Activated T-cell treated with anti-CD3 and anti-CD28 coated beads, Interleukin-2, amount 50 U/mL, for 72 hours (primary cell): ENCODE results near the gene JAZF1. TPM values are rescaled to one million over a fixed set of nuclear protein-coding genes. Genes with fewer than 3 reads are reported as not detected.

Source experiments
- ATAC-seq, 2 donors: fragments of 150-1000 bp; cut with Tn5 transposase; replicated peaks in 1 of 2; 2 replicates each; pipeline ENCODE4 v1.10.0; 2021; ENCODE audit warnings: moderate library complexity in 2 of 2, mild to moderate bottlenecking in 1 of 2
- DNase-seq, 2 donors: peaks; one replicate each; pipeline ENCODE4 v3.0.0; 2021 to 2022; ENCODE audit warnings: mixed read lengths in 1 of 2
- H3K27ac Mint-ChIP-seq: one replicate; pipeline ENCODE4 v1.8.0; 2022; ENCODE audit warnings: mild to moderate bottlenecking, moderate library complexity, mixed read lengths
- H3K27me3 Mint-ChIP-seq: one replicate; pipeline ENCODE4 v1.8.0; 2022; ENCODE audit warnings: low read depth, mixed read lengths
- H3K36me3 Mint-ChIP-seq, 2 donors: one replicate each; pipeline ENCODE4 v1.8.0; 2022; ENCODE audit warnings: mixed read lengths in 2 of 2, mild to moderate bottlenecking in 1 of 2; ENCODE audit not compliant: insufficient read depth in 2 of 2
- H3K4me1 Mint-ChIP-seq: one replicate; pipeline ENCODE4 v1.8.0; 2022; ENCODE audit warnings: low read depth, mixed read lengths
- H3K4me3 Mint-ChIP-seq, 2 donors: one replicate each; pipeline ENCODE4 v1.8.0; 2022; ENCODE audit warnings: mild to moderate bottlenecking in 2 of 2, mixed read lengths in 2 of 2, moderate library complexity in 2 of 2
- H3K9me3 Mint-ChIP-seq, 2 donors: one replicate each; pipeline ENCODE4 v1.8.0; 2022; ENCODE audit warnings: mixed read lengths in 2 of 2
- total RNA-seq, 2 donors: library from RNA; stranded (reverse); gene quantifications; one replicate each; pipeline ENCODE4 v1.2.3, GENCODE V29; 2022

The JAZF1 gene
- total RNA-seq, 2 donors from 2014 or later = 4.3 to 7.9 TPM

DNA sequence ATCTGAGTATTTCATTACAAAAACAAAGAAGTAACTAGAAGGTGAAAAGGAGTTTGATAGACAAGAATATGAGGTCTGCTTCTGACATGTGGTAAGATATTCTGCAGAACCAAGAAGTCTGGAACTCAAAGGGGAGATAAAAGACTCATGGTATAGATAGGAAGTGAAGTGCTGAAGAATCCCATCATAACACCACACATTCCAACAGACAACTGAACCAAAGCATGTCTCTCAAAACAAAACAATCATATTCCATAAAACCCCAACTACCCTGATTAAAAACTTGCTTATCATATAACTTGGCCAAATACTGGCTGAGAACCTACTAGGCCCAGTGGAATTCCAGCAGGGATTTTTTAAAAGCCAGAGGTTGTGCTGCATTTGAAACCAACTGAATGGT, 178.7 kb downstream of the JAZF1 start:
- DNase-seq (no peak), ATAC-seq (no peak)

DNA sequence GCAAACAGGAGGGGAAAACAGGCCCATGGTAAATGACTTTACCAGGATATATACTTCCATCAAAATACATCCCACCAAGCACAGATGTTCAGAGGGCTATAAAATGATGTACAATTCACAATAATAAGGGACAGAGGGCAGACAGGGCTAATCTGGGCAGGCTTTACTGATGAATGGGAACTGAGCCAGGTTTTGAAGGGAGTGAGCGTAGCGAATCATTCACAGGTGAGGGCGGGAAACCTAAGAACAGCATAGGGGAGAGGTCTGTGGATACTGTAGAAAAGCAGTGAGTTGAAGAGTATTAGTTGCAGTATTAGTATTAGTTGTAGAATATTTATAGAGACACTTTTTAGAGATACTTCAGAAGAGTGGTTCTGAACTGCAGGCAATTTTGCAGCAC, 180.8 kb downstream of the JAZF1 start:
- Mint-ChIP-seq H3K9me3 (no peaks in the 10 kb centered on the region), H3K4me3 (no peak overlapping the region), H3K27ac (no peak overlapping the region), H3K4me1 (no peaks in the 10 kb centered on the region), H3K36me3 (no peaks in the 10 kb centered on the region), H3K27me3 (no peaks in the 10 kb centered on the region)
- DNase-seq (no peak), ATAC-seq (no peak)

More for the DNA sequence above, 178.7 kb downstream of the JAZF1 start:
- Mint-ChIP-seq H3K4me3 (no peak overlapping the region), H3K36me3 (no peaks in the 10 kb centered on the region), H3K4me1 (no peaks in the 10 kb centered on the region), H3K27ac (no peak overlapping the region), H3K27me3 (no peaks in the 10 kb centered on the region), H3K9me3 (no peaks in the 10 kb centered on the region)

DNA sequence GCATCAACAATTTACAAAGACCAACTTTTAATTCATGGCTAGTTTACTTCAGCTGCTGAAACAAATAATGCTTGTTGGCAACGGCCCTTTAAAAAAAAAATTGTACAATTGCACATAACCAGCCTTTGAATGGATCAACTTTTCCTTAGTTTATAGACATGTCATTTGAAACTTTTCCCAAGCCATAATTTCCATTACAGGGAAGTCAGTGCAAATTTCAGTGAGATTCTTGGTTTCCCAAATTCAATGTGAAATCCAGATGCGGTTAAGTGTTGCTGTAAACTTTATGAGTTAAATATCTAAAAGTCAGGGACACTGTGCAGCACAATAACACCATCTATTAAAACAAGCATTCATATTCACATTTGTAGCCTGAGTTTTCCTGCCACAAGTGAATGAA, 182.2 kb downstream of the JAZF1 start:
- Mint-ChIP-seq H3K4me1 (no peaks in the 10 kb centered on the region), H3K27ac (no peak overlapping the region), H3K36me3 (no peaks in the 10 kb centered on the region), H3K9me3 (no peaks in the 10 kb centered on the region), H3K27me3 (no peaks in the 10 kb centered on the region), H3K4me3 (no peak overlapping the region)
- ATAC-seq (no peak), DNase-seq (no peak)

DNA sequence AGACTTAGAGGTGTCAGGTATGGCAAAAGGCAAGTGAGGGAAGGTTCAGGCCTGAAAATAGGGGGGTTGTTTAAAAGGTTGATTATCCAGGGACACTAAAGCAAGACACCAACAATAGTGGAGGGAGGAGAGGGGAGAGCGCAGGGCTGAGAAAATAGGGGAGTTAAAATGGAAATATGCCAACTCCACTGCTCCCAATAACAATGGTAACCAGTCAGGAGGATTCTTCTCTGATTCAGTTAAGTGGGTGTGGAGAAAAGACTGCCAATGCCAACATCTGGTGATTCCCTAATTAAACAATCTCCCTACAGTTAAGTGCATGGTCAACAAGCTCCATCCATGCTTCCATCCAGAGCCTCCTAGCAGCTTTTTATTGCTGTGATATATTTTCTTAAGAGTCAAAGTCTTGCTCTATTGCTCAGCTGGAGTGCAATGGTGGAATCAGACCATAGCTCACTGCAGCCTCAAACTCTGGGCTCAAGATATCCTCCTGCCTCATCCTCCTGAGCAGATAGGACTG, 183.3 kb downstream of the JAZF1 start:
- DNase-seq (no peak), ATAC-seq (no peak)
- Mint-ChIP-seq H3K4me1 (no peaks in the 10 kb centered on the region), H3K36me3 (no peaks in the 10 kb centered on the region), H3K9me3 (no peaks in the 10 kb centered on the region), H3K27ac (no peak overlapping the region), H3K27me3 (no peaks in the 10 kb centered on the region), H3K4me3 (no peak overlapping the region)

DNA sequence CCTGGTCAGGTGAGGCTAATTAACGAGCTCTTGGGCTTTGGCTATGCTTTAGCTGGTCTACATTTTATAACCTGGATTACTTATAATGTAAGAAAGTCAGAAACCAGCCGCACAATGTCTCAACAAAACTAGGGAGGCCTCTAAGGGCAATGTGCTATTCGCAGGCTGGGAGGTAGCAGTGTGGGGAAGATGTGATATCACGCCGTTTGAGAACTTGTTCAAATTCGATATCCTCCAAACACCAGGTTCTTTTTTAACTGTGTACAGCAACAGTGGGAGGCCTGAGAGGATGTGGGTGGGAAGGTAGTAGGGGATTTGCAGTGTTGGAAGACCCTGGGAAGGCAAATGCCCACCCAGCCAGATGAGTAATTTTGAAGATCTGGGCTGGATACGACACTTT, 184.5 kb downstream of the JAZF1 start:
- H3K4me3 Mint-ChIP-seq = no peak overlapping the region
- DNase-seq (no peak), ATAC-seq (no peak)
- H3K27me3 Mint-ChIP-seq = no peaks in the 10 kb centered on the region
- H3K27ac Mint-ChIP-seq = no peak overlapping the region
- H3K4me1 Mint-ChIP-seq = no peaks in the 10 kb centered on the region
- H3K9me3 Mint-ChIP-seq = no peaks in the 10 kb centered on the region
- H3K36me3 Mint-ChIP-seq = no peaks in the 10 kb centered on the region

DNA sequence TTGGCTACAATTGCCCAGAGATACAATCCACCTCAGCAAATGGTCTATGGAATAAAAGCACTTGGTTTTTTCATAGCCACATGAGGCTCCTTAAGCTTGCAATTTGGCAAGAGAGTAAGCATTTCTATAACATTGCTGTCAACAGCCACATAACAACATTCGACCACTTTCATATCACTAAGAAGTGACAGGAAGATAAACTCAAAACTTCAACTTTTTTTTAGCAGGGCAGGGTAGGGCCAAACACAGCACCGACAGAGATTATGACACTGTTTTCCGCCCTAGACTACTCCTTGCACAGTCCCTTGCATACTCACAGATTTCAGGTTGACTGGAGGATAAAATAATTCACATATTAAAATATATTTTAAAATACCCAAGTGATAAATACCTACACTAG, 185.4 kb downstream of the JAZF1 start:
- no peak overlapping the region for H3K4me3 Mint-ChIP-seq

DNA sequence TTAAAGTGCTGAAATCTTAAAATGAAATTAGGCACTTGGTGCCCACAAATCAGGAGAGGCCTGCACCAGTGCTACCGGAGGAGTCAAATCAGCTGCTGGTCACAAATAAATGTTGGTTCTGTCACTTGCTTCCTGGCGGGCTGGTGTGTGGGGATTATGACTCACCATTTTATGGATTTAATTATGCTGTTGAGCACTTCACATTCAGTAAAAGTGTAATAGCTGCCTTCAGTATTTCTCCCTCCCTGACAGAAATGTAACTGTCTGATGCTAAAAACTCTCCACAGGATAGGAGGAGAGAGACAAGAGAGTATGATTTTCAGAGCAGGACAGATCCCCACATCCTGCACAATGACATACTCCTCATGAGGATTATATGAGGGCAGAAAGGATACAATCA, 186.0 kb downstream of the JAZF1 start:
- ATAC-seq (no peak), DNase-seq (no peak)
- no peaks in the 10 kb centered on the region for H3K9me3 Mint-ChIP-seq
- H3K27ac Mint-ChIP-seq = no peak overlapping the region
- no peaks in the 10 kb centered on the region for H3K4me1 Mint-ChIP-seq
- H3K4me3 Mint-ChIP-seq = no peak overlapping the region
- H3K36me3 Mint-ChIP-seq = peaks cover 0 to 1% of the 10 kb centered on the region in 2 donors
- H3K27me3 Mint-ChIP-seq = no peaks in the 10 kb centered on the region

More for the DNA sequence above, 185.4 kb downstream of the JAZF1 start:
- peaks cover 0 to 1% of the 10 kb centered on the region in 2 donors for H3K36me3 Mint-ChIP-seq
- no peak for ATAC-seq
- no peaks in the 10 kb centered on the region for H3K9me3 Mint-ChIP-seq
- H3K27me3 Mint-ChIP-seq = no peaks in the 10 kb centered on the region
- no peak for DNase-seq
- no peak overlapping the region for H3K27ac Mint-ChIP-seq
- H3K4me1 Mint-ChIP-seq = no peaks in the 10 kb centered on the region

DNA sequence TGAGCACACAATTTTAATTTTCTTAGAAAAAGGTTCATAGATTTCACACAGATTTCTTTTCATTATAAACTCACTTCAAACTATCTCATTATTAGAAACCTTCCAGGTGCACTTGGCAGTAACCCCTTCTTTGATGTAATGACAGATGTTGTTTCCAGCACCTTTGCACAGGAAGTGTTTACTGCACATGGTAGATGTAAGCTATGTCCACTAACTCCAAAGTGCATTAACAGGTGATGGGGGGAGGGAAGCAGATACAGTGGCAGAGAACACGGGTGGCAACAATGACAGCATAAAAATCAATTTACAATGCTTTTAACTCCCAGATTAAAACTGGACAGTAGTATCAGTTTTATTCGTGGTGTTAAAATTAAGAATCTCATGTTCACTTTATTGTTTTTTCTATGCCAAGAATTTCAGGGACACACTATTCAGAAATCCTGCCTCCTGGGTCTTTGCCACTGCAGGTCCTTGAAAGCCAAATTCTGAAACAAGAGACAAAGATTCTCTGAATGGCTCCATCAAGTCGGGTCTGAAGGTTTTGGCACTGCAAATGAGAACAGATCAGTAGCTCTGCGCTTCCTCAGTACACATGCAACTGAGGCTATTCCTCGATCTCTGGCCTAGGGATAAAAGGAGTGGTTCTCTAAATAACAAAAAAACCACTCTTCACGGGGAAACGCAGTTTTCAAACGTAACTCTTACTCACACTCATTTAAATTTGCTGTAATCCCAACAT, 187.7 kb downstream of the JAZF1 start:
- Mint-ChIP-seq H3K27me3 (no peaks in the 10 kb centered on the region), H3K27ac (no peak overlapping the region), H3K4me1 (no peaks in the 10 kb centered on the region), H3K36me3 (peaks cover 6 to 9% of the 10 kb centered on the region in 2 donors), H3K4me3 (no peak overlapping the region), H3K9me3 (peaks cover 0 to 3% of the 10 kb centered on the region in 2 donors)
- no peak for DNase-seq
- no peak for ATAC-seq

DNA sequence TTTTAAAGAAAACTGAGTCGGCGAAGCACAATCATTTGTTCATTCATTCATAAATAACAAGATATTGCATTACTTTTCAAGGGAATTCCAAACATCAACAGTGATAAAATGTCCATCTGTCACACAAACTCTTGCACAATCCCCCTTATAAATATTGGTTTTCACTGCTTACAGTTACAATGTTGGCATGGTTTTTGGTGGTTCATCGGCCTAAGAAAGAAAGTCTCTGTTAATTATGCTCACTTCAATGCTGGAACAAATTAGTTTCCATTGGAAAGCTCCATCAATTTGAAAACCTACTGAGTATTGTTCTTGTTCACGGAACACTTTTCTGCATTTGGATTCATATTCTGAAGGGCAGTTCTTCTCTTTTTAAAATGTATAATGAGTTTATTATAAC, 188.5 kb downstream of the JAZF1 start:
- peaks cover 0 to 4% of the 10 kb centered on the region in 2 donors for H3K9me3 Mint-ChIP-seq
- H3K27me3 Mint-ChIP-seq = no peaks in the 10 kb centered on the region
- peaks cover 6 to 11% of the 10 kb centered on the region in 2 donors for H3K36me3 Mint-ChIP-seq
- H3K4me3 Mint-ChIP-seq = no peak overlapping the region
- DNase-seq (no peak), ATAC-seq (no peak)
- H3K27ac Mint-ChIP-seq = no peak overlapping the region
- H3K4me1 Mint-ChIP-seq = no peaks in the 10 kb centered on the region

DNA sequence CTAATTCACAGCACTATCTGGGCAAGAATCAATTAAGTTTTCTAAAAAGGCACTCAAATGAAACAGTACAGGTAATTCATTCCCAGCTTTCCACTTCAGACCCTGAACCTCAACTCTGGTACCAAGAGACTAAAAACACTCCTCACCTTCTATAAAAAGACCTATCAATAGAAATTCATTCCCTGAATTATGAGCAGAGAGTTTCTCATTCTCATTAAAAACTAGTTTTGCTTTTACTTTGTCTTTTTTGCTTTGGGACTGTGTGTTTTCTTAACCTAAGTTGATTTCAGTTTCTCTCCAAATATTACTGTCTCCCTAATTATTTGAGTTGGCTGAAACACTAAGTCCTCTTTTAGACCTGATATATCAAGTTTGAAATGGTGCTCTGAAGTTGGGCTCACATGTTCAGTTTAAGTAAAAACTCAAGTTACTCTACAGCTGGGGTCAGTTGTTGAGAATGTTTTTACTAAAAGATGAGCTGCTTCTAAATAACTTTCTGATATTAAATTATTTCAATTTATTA, 189.5 kb downstream of the JAZF1 start:
- no peaks in the 10 kb centered on the region for H3K4me1 Mint-ChIP-seq

DNA sequence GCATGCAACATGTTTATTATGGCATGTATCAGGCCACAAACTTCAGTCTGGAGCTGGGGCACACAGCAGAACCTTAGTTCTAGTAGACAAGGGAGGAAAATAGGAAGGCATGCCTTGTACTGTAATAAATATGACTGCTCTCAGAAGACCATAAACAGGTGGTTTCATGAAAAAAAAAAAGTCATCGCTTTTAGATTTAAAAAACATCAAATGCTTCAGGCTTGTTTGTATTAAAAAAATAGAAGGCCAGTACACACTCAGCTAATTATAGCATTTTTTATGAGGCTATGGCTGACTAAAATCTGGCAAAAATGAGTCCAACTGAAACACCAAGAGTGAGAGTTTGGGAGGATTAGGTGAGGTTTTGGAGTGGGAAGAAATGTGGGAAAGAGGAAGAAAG, 204.1 kb downstream of the JAZF1 start:
- Mint-ChIP-seq H3K9me3 (peaks cover 4 to 5% of the 10 kb centered on the region in 2 donors), H3K27ac (no peak overlapping the region), H3K36me3 (peaks cover 2 to 7% of the 10 kb centered on the region in 2 donors), H3K27me3 (no peaks in the 10 kb centered on the region), H3K4me1 (peaks cover 18% of the 10 kb centered on the region), H3K4me3 (no peak overlapping the region)
- DNase-seq (no peak), ATAC-seq (no peak)

More for the DNA sequence above, 189.5 kb downstream of the JAZF1 start:
- H3K27ac Mint-ChIP-seq = no peak overlapping the region
- no peaks in the 10 kb centered on the region for H3K27me3 Mint-ChIP-seq
- H3K4me3 Mint-ChIP-seq = peak overlapping the region in 1 of 2 donors; percentile 15
- peaks cover 6 to 11% of the 10 kb centered on the region in 2 donors for H3K36me3 Mint-ChIP-seq
- ATAC-seq (no peak), DNase-seq (no peak)
- H3K9me3 Mint-ChIP-seq = peaks cover 0 to 4% of the 10 kb centered on the region in 2 donors

DNA sequence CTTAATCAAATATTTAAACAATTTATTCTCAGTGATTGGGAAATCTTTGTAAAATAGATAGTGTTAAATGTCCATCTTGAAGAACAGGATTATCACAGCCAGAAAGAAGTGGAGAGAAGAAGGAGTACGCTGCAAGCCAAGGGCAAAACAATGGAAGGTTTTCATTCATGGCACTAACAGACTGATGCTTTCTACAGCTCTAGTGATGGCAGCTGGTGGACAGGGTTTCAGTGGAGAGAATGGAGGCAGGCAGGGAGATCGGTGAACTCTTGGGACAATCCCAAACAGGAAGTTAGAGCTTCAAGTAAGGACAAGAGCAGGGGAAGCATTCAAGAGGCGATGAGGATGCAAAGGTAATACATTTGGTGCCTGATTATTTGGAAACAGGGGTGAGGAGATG, 207.0 kb downstream of the JAZF1 start:
- Mint-ChIP-seq H3K27ac (no peak overlapping the region), H3K4me1 (peaks cover 28% of the 10 kb centered on the region), H3K4me3 (no peak overlapping the region), H3K36me3 (peaks cover 2 to 6% of the 10 kb centered on the region in 2 donors), H3K9me3 (peaks cover 4 to 5% of the 10 kb centered on the region in 2 donors), H3K27me3 (no peaks in the 10 kb centered on the region)
- ATAC-seq = no peak
- no peak for DNase-seq

DNA sequence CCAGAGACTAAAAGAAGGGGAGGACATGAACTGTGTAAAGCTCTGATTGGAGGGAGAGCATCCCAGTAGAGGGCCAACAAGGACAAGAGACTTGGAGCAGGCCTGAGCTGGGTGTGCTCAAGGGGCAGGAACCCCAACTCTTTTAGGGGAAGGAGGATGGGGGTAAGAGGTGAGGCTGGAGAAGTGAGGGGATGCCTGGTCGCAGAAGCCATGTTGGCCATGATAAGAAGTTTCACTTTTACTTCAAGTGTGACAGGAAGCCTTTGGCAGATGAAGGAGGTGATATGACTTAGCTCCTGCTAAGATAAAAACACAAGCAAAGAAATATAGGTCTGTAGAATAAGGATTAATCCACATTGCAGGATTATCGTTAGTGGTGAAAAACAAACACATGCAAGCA, 208.3 kb downstream of the JAZF1 start:
- DNase-seq = peak; percentile 11 to 22
- peaks cover 0 to 1% of the 10 kb centered on the region in 2 donors for H3K36me3 Mint-ChIP-seq
- H3K4me1 Mint-ChIP-seq = peaks cover 28% of the 10 kb centered on the region
- H3K27ac Mint-ChIP-seq = peak overlapping the region; percentile 75
- ATAC-seq = peak; percentile 63 to 82
- no peaks in the 10 kb centered on the region for H3K27me3 Mint-ChIP-seq
- peak overlapping the region; percentile 73 to 77 for H3K4me3 Mint-ChIP-seq
- peaks cover 2% of the 10 kb centered on the region in 2 donors for H3K9me3 Mint-ChIP-seq
